ENCODE measurements around the gene CYS1.
"Not testable (repeated sequence)": the region's sequence is repeated elsewhere in the genome, so short reads cannot be mapped to it uniquely, and the experiment has no call there.

Gene CYS1

GRCh38 chr2:10079870-10080535 lies at the start of gene CYS1:
Gene CYS1 (minus strand): TSS chr2:10080411. CDS start chr2:10080223, 188 bp downstream.
- DNase-seq (ENCODE audit: low read depth in 2 of 3, low spot score in 2 of 3): no peak

DNA sequence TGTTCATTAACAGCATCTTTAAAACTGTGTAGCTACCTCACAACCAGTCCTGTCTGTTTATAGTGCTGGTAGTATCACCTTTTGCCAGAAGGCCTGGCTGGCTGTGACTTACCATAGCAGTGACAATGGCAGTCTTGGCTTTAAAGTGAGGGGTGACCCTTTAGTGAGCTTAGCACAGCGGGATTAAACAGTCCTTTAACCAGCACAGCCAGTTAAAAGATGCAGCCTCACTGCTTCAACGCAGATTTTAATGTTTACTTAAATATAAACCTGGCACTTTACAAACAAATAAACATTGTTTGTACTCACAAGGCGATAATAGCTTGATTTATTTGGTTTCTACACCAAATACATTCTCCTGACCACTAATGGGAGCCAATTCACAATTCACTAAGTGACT lies 49.3 kb upstream of the CYS1 start:
- DNase-seq (ENCODE audit: low read depth in 2 of 3, low spot score in 2 of 3): no peak

GRCh38 chr2:10128420-10128819 lies 48.2 kb upstream of the CYS1 start:
- DNase-seq (ENCODE audit: low read depth in 2 of 3, low spot score in 2 of 3): no peak

GRCh38 chr2:10126632-10127026 lies 46.4 kb upstream of the CYS1 start:
- no peak for DNase-seq (ENCODE audit: low read depth in 2 of 3, low spot score in 2 of 3)

DNA sequence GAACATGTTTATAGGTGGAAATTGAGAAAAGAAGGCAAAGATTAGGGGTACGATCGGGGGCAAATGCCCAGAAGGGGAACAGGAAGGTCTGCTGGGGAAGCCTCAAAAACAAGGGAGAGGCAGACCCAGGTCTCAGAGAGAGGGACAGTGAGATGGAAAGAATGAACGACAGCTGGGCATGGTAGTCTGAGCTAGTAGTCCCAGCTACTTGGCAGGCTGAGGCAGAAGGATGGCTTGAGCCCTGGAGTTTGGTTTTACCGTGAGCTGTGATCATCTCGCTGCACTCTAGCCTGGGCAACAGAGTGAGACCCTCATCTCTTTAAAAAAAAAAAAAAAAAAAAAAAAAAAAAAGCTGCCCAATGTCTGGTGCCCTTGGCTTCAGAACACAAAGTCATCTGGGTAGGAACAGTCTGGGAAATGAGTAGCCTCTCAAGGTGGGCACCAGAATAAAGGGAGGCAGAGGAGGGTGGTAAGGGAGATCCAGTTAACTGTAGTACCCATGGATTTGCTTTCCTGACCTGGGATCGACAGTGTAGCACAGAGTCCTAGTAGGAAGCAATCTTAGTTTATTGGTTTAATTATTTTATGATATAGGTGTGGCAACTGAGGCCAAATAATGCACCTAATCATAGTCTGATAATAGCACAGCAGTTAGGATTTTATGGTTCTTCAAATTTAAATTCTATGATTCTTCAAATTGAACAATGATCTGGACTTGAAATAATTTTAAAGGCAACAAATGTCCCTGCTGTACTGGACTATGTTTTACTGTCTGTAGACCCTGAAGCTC lies 45.8 kb upstream of the CYS1 start:
- DNase-seq (ENCODE audit: low read depth in 2 of 3, low spot score in 2 of 3): no peak

DNA sequence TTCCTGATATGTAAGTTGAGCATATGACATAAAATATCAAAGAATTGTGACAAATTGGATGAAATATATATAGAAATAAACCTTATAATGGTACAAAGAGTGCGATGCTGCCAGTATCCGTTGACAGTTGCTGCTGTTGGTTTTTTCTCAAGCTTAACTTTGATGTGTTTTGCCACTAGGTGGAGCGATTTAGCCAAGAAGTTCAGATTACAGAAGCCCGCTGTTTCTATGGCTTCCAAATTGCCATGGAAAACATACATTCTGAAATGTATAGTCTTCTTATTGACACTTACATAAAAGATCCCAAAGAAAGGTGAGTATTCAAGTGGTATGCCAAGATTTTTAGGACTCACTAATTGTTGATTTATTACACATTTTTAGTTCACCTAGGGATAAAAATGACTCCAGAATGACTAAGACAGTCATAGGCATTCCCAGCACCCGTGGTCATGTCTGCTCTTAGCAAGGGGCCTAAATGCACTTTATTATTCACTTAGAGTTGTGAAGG lies 44.4 kb upstream of the CYS1 start:
- DNase-seq (ENCODE audit: low read depth in 2 of 3, low spot score in 2 of 3): no peak

GRCh38 chr2:10123281-10123680 lies 43.1 kb upstream of the CYS1 start:
- no peak for DNase-seq (ENCODE audit: low read depth in 2 of 3, low spot score in 2 of 3)

- peak; percentile 89 to 92 (median 91) for DNase-seq (ENCODE audit: low read depth in 2 of 3, low spot score in 2 of 3)
These were observed 42.5 kb upstream of the CYS1 start, which contains the start of gene RRM2 for GRCh38 chr2:10122500-10123280. Gene RRM2 (plus strand): TSS chr2:10122739. CDS start chr2:10122799, 60 bp downstream.

- DNase-seq (ENCODE audit: low read depth in 2 of 3, low spot score in 2 of 3): no peak
These were observed 40.8 kb upstream of the CYS1 start for GRCh38 chr2:10120877-10121574.

DNA sequence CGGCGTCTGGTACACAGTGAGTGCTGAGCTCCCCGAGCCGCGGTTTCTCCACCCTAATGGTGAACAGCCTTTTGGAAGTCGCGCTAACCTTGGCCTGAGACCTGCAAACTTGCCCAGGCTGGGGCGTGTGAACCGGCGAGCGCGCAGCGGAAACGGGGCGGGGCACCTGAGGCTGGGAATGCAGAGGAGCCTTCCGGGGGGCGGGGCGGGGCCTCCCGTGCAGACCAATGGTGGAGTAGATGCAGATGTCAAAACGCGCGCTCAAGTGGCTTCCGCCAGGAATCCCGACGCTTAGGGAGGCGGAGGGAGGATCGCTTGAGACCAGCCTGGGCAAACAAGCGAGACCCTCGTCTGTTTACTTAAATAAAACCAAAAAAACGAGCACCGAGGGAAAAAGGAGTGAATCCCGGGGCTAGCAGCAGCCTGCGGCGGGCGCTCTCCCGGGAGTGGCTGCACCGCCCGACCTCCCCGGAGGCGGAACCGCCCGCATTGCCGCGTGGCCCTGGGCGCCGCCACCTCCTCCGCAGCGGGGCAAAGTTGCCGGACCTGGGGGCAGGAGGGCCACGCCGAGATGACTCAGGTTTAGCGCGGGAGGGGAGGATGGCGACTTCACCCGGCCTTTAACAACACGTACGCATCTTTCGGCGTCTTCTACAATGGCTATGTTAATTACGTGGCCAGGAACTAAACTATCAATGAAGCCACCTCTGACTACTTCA lies 40.1 kb upstream of the CYS1 start:
- peak; percentile 81 to 90 (median 82) for DNase-seq (ENCODE audit: low read depth in 2 of 3, low spot score in 2 of 3)

- no peak for DNase-seq (ENCODE audit: low read depth in 2 of 3, low spot score in 2 of 3)
These were observed 39.5 kb upstream of the CYS1 start for GRCh38 chr2:10119601-10120157.

GRCh38 chr2:10119027-10119325 lies 38.8 kb upstream of the CYS1 start:
- no peak for DNase-seq (ENCODE audit: low read depth in 2 of 3, low spot score in 2 of 3)

GRCh38 chr2:10109311-10109710 lies 29.1 kb upstream of the CYS1 start:
- DNase-seq (ENCODE audit: low read depth in 2 of 3, low spot score in 2 of 3): no peak

- not testable (repeated sequence) for DNase-seq (ENCODE audit: low read depth in 2 of 3, low spot score in 2 of 3)
These were observed 24.7 kb upstream of the CYS1 start for GRCh38 chr2:10104906-10105305.

- DNase-seq (ENCODE audit: low read depth in 2 of 3, low spot score in 2 of 3): no peak
These were observed 23.0 kb upstream of the CYS1 start for GRCh38 chr2:10103179-10103578.

DNA sequence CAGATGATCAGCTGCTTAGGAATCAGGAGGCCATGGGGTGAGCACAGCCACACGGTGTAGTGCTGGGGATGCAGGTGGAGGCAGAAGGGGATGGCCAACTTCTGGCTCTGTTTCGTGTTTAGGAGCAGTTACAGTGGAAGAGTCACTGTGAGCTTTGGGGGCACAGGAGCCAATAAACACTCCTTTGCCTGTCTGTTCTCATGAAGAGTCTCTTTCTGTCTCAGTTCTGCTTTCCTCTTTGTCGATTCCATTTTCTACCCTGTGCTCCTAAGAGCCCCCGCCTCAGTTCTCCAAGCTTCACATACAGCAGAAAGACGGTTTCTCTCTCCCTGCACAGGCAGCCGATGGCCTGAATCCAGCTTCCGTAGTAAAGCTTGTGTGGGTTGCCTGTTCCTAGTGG lies 21.3 kb upstream of the CYS1 start:
- DNase-seq (ENCODE audit: low read depth in 2 of 3, low spot score in 2 of 3): no peak

GRCh38 chr2:10097352-10098148 lies 17.3 kb upstream of the CYS1 start:
- no peak for DNase-seq (ENCODE audit: low read depth in 2 of 3, low spot score in 2 of 3)

DNA sequence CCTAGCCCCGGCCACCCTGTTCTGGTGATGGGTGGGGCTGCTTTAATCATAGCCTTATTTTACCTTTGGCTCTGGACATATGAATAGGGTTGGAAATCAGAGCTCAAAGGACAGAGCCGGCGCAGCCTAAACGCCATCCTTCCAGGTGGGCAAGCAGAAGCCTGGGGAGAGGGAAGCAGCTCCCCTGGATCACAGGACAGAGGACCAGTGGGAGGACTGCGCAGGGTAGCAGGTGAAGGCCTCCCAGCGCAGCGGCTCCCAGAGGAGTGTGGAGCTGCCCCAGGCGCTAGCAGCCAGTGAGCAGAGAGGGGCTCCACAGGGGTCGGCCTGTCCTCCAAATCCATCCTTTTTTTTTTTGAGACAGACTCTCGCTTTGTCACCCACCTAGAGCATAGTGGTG lies 16.4 kb upstream of the CYS1 start:
- no peak for DNase-seq (ENCODE audit: low read depth in 2 of 3, low spot score in 2 of 3)

DNA sequence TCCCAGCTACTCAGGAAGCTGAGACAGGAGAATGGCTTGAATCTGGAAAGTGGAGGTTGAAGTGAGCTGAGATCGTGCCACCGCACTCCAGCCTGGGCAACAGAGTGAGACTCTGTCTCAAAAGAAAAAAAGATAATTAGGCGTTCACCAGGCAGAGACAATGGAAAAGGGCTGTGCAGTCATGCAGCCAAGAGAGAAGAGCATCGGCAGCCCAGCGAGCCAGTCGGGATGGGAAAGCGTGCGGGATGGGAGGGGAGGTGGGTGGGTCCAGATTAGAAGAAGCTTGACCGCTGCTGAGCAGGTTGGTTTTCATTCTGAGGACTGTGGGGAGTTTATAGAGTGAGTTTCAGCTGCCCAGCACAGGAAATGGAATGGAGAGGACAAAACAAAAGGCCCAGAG lies 15.0 kb upstream of the CYS1 start:
- DNase-seq (ENCODE audit: low read depth in 2 of 3, low spot score in 2 of 3): no peak
